ENCODE data around the gene EXTL2.

- TF ChIP-seq CTCF (conservative IDR thresholded peaks at IDR 0.05) (no peak), EZH2 (IDR thresholded peaks at IDR 0.05; ENCODE audit: low read depth) (no peak)
Measured at GRCh38 chr1:100879422-100879821, 15.2 kb downstream of the EXTL2 start.
